Measurements from ENCODE around the gene TRABD2B. TPM values are rescaled to one million over a fixed set of nuclear protein-coding genes. Genes with fewer than 3 reads are reported as not detected.

Gene TRABD2B
- total and polyA plus RNA-seq, 7 donors = 0.08 to 0.76 (median 0.42) TPM

GRCh38 chr1:47970882-47971281, 26.3 kb downstream of the TRABD2B start:
- DNase-seq (no peak), ATAC-seq (no peak)
- Histone ChIP-seq H3K27me3 (ENCODE audit: insufficient read depth in 3 of 3, low read length in 2 of 3) (no peaks in the 10 kb centered on the region), H3K4me1 (no peaks in the 10 kb centered on the region), H3K9me3 (no peaks in the 10 kb centered on the region), H3K36me3 (ENCODE audit: insufficient read depth in 1 of 2, low read depth in 1 of 2) (no peaks in the 10 kb centered on the region), H3K27ac (no peak overlapping the region), H3K4me3 (no peak overlapping the region)
- intact Hi-C loops (cut with DNase I) = no loop called here
- WGBS, 3 donors = 84 to 95% (median 90%) methylated on average over 3 of the region's 3 CpGs
- TF ChIP-seq CTCF (IDR thresholded peaks at IDR 0.05) = no peak

- Histone ChIP-seq H3K27ac (no peak overlapping the region), H3K27me3 (ENCODE audit: insufficient read depth in 3 of 3, low read length in 2 of 3) (no peaks in the 10 kb centered on the region), H3K4me1 (no peaks in the 10 kb centered on the region), H3K9me3 (no peaks in the 10 kb centered on the region), H3K36me3 (ENCODE audit: insufficient read depth in 1 of 2, low read depth in 1 of 2) (no peaks in the 10 kb centered on the region), H3K4me3 (no peak overlapping the region)
- 83 to 89% (median 89%) methylated on average over 3 of the region's 3 CpGs for WGBS, 3 donors
- no peak for TF ChIP-seq CTCF (IDR thresholded peaks at IDR 0.05)
- no peak for DNase-seq
- intact Hi-C loops (cut with DNase I) = no loop called here
- no peak for ATAC-seq
These were observed 27.7 kb downstream of the TRABD2B start for GRCh38 chr1:47969478-47969877.

- Histone ChIP-seq H3K9me3 (no peaks in the 10 kb centered on the region), H3K4me1 (peaks cover 4% of the 10 kb centered on the region), H3K36me3 (ENCODE audit: insufficient read depth in 1 of 2, low read depth in 1 of 2) (no peaks in the 10 kb centered on the region), H3K27me3 (ENCODE audit: insufficient read depth in 3 of 3, low read length in 2 of 3) (no peaks in the 10 kb centered on the region), H3K27ac (no peak overlapping the region), H3K4me3 (no peak overlapping the region)
- intact Hi-C loops (cut with DNase I) = no loop called here
- no peak for TF ChIP-seq CTCF (IDR thresholded peaks at IDR 0.05)
- DNase-seq (no peak), ATAC-seq (no peak)
- 89 to 96% (median 93%) methylated on average over 3 of the region's 3 CpGs for WGBS, 3 donors
These were observed 28.7 kb downstream of the TRABD2B start for GRCh38 chr1:47968556-47968888.

GRCh38 chr1:47967864-47968555, 29.2 kb downstream of the TRABD2B start:
- H3K4me3 ChIP-seq = no peak overlapping the region
- H3K27ac ChIP-seq = no peak overlapping the region
- TF ChIP-seq CTCF (IDR thresholded peaks at IDR 0.05) = no peak
- DNase-seq = no peak
- WGBS, 3 donors = 65 to 74% (median 69%) methylated on average over 7 of the region's 7 CpGs
- no peaks in the 10 kb centered on the region for H3K36me3 ChIP-seq (ENCODE audit: insufficient read depth in 1 of 2, low read depth in 1 of 2)
- no peaks in the 10 kb centered on the region for H3K9me3 ChIP-seq
- H3K4me1 ChIP-seq = peaks cover 9% of the 10 kb centered on the region
- no peak for ATAC-seq
- no peaks in the 10 kb centered on the region for H3K27me3 ChIP-seq (ENCODE audit: insufficient read depth in 3 of 3, low read length in 2 of 3)
- intact Hi-C loops (cut with DNase I) = no loop called here

- no peaks in the 10 kb centered on the region for H3K36me3 ChIP-seq (ENCODE audit: insufficient read depth in 1 of 2, low read depth in 1 of 2)
- DNase-seq (no peak), ATAC-seq (no peak)
- intact Hi-C loops (cut with DNase I) = no loop called here
- TF ChIP-seq CTCF (IDR thresholded peaks at IDR 0.05) = no peak
- 75 to 83% (median 81%) methylated on average over 4 of the region's 4 CpGs for WGBS, 3 donors
- H3K27me3 ChIP-seq (ENCODE audit: insufficient read depth in 3 of 3, low read length in 2 of 3) = no peaks in the 10 kb centered on the region
- no peaks in the 10 kb centered on the region for H3K9me3 ChIP-seq
- peaks cover 9% of the 10 kb centered on the region for H3K4me1 ChIP-seq
- no peak overlapping the region for H3K4me3 ChIP-seq
- no peak overlapping the region for H3K27ac ChIP-seq
These were observed 31.4 kb downstream of the TRABD2B start for GRCh38 chr1:47965816-47966215.

Data from psoas muscle (tissue), 8 donors.